Measurements from ENCODE around the gene LMNA.

- TF ChIP-seq CTCF (IDR thresholded peaks at IDR 0.05): 0 out of 2 replicates have a peak, but pooled peaks have one; percentile 6
- TF ChIP-seq ELF1 (IDR thresholded peaks at IDR 0.05): no peak
- peak in 1 of 2 experiments; percentile 88; a peak in 1 of 4 replicates for TF ChIP-seq EP300 (IDR thresholded peaks at IDR 0.05; ENCODE audit: borderline replicate concordance in 1 of 2, low read depth in 1 of 2, low read length in 1 of 2)
- no peak for TF ChIP-seq RAD21 (IDR thresholded peaks at IDR 0.05; ENCODE audit: low read length)
- TF ChIP-seq EZH2phosphoT487 (IDR thresholded peaks at IDR 0.05; ENCODE audit: borderline replicate concordance, low read depth): no peak
- no peak for TF ChIP-seq SMC3 (IDR thresholded peaks at IDR 0.05; ENCODE audit: low read depth, low read length)
- TF ChIP-seq MXI1 (IDR thresholded peaks at IDR 0.05; ENCODE audit: low read depth, low read length): peak; percentile 73
- TF ChIP-seq POLR2AphosphoS5 (IDR thresholded peaks at IDR 0.05; ENCODE audit: low read depth, low read length): peak; percentile 99
- TF ChIP-seq CHD2 (IDR thresholded peaks at IDR 0.05; ENCODE audit: low read length, partially characterized antibody): peak; percentile 38
Observed at GRCh38 chr1:156114101-156114918, at the start of gene LMNA.

Data from SK-N-SH (cell line).